Caco-2 (cell line): ENCODE measurements around the gene C5AR1. TPM values are rescaled to one million over a fixed set of nuclear protein-coding genes. Genes with fewer than 3 reads are reported as not detected.
"Not testable (repeated sequence)": the region's sequence is repeated elsewhere in the genome, so short reads cannot be mapped to it uniquely, and the experiment has no call there.

ENCODE experiments used
- BruUV-seq: library from RNA; stranded (reverse); fragments of 400-500 nt; replicated peaks from 2 replicates; lab custom pipeline; 2021; lab: Mats Ljungman, UMichigan
- CTCF ChIA-PET: fragments of 300-600 bp; sonication (Branson Sonifier 250); formaldehyde crosslinking; loops from one replicate; lab custom pipeline; 2022; ENCODE audit warnings: antibody characterized with exemption; lab: Charles Lee
- POLR2A ChIA-PET: fragments of 300-600 bp; sonication (Branson Sonifier 250); formaldehyde crosslinking; loops from one replicate; lab custom pipeline; 2022; ENCODE audit warnings: antibody characterized with exemption; lab: Charles Lee
- DNase-seq, 2 experiments: peaks; one replicate each; pipeline versions ENCODE4 v3.0.0 to v3.0.0-alpha.2; 2020 to 2022
- H3K27me3 ChIP-seq: replicated peaks from 2 replicates; pipeline ENCODE4 v1.6.0; 2011; ENCODE audit warnings: low read length; ENCODE audit not compliant: control insufficient read depth, insufficient read depth
- H3K36me3 ChIP-seq: 2 replicates; pipeline ENCODE4 v1.5.1; 2011; ENCODE audit warnings: low read length; ENCODE audit not compliant: control insufficient read depth, insufficient read depth
- H3K4me1 ChIP-seq: fragments of 250-450 bp; sonication (Bioruptor Pico); 2 replicates; pipeline ENCODE4 v1.5.1; 2020; ENCODE audit warnings: mild to moderate bottlenecking
- H3K4me3 ChIP-seq: 2 replicates; pipeline ENCODE4 v1.5.1; 2011; ENCODE audit warnings: low read depth, mild to moderate bottlenecking, control low read depth, low read length
- H3K9me3 ChIP-seq: fragments of 250-450 bp; sonication (Bioruptor Pico); 2 replicates; pipeline ENCODE4 v1.5.1; 2020; ENCODE audit warnings: mild to moderate bottlenecking, moderate library complexity
- H3K27ac Mint-ChIP-seq: one replicate; pipeline ENCODE4 v1.8.0; 2022; ENCODE audit warnings: mixed read lengths; ENCODE audit not compliant: unreplicated experiment
- H3K27me3 Mint-ChIP-seq: one replicate; pipeline ENCODE4 v1.8.0; 2022; ENCODE audit warnings: mixed read lengths; ENCODE audit not compliant: insufficient read depth, unreplicated experiment
- H3K36me3 Mint-ChIP-seq: one replicate; pipeline ENCODE4 v1.8.0; 2022; ENCODE audit warnings: mild to moderate bottlenecking, mixed read lengths; ENCODE audit not compliant: insufficient read depth, unreplicated experiment
- H3K4me1 Mint-ChIP-seq: one replicate; pipeline ENCODE4 v1.8.0; 2022; ENCODE audit warnings: low read depth, mixed read lengths; ENCODE audit not compliant: unreplicated experiment
- H3K4me3 Mint-ChIP-seq: one replicate; pipeline ENCODE4 v1.8.0; 2022; ENCODE audit warnings: mild to moderate bottlenecking, moderate library complexity, mixed read lengths; ENCODE audit not compliant: unreplicated experiment
- H3K9me3 Mint-ChIP-seq: one replicate; pipeline ENCODE4 v1.8.0; 2022; ENCODE audit warnings: mixed read lengths; ENCODE audit not compliant: unreplicated experiment
- CTCF ChIP-seq, 2 experiments: fragments of 200-600 bp in 1 of 2; IDR thresholded peaks; 1 replicate in 1 of 2; 2 replicates in 1 of 2; pipeline versions ENCODE4 v1.5.1 to v1.8.0; 2011 to 2022; ENCODE audit warnings: antibody characterized with exemption in 1 of 2, control low read depth in 1 of 2, inconsistent platforms in 1 of 2, low read depth in 1 of 2, low read length in 1 of 2, mild to moderate bottlenecking in 1 of 2, moderate library complexity in 1 of 2; ENCODE audit not compliant: insufficient read depth in 1 of 2, severe bottlenecking in 1 of 2, unreplicated experiment in 1 of 2
- intact Hi-C: fragments of 100-400 bp; cut with micrococcal nuclease; formaldehyde crosslinking; loops from one replicate; pipeline ENCODE4 v1.10.0; 2022; ENCODE audit not compliant: unreplicated experiment
- total RNA-seq: library from RNA; stranded (reverse); gene quantifications from 2 replicates; pipeline ENCODE4 v1.2.3, GENCODE V29; 2022

Gene C5AR1
- total RNA-seq, 1 experiment from 2014 or later, result 0.48 TPM

GRCh38 chr19:47363758-47364531 lies 54.3 kb downstream of the C5AR1 start:
- no peaks in the 10 kb centered on the region for H3K4me1 Mint-ChIP-seq
- no peak for TF ChIP-seq CTCF (IDR thresholded peaks at IDR 0.05; ENCODE audit: insufficient read depth in 1 of 2, low read depth in 1 of 2, low read length in 1 of 2, severe bottlenecking in 1 of 2, unreplicated experiment in 1 of 2)
- H3K9me3 Mint-ChIP-seq, result no peaks in the 10 kb centered on the region
- no peaks in the 10 kb centered on the region for H3K27me3 ChIP-seq
- no peak overlapping the region for H3K4me3 ChIP-seq
- H3K36me3 ChIP-seq, result peaks cover 2% of the 10 kb centered on the region; the same call in 1 of the 2 replicates
- DNase-seq, result peak in 1 of 2 experiments; percentile 25
- ChIA-PET CTCF (interaction anchor here (0.6 kb wide), 1 partner anchor 15 kb away, joined by 4 read pairs; no protein-coding TSS in a partner anchor), POLR2A (no interaction called here)
- H3K4me3 Mint-ChIP-seq, result no peak overlapping the region
- intact Hi-C loops, result no loop called here
- no peaks in the 10 kb centered on the region for H3K4me1 ChIP-seq
- no peak overlapping the region for H3K27ac Mint-ChIP-seq
- no peaks in the 10 kb centered on the region for H3K9me3 ChIP-seq
- peaks cover 95% of the 10 kb centered on the region for H3K36me3 Mint-ChIP-seq
- no peaks in the 10 kb centered on the region for H3K27me3 Mint-ChIP-seq
- BruUV-seq, result no TSS peak

- H3K36me3 ChIP-seq, H3K9me3 Mint-ChIP-seq, H3K4me3 Mint-ChIP-seq, BruUV-seq, H3K27me3 ChIP-seq, H3K27ac Mint-ChIP-seq, H3K4me1 ChIP-seq, H3K4me3 ChIP-seq, H3K4me1 Mint-ChIP-seq, DNase-seq, H3K27me3 Mint-ChIP-seq, H3K9me3 ChIP-seq, intact Hi-C loops: not testable (repeated sequence)
- POLR2A ChIA-PET, result interaction anchor here (0.6 kb wide), 1 partner anchor 302 kb away, joined by 3 read pairs; no protein-coding TSS in a partner anchor
- CTCF ChIA-PET, result interaction anchor here (0.5 kb wide), 1 partner anchor 63 kb away, joined by 3 read pairs; no protein-coding TSS in a partner anchor
- peaks cover 96% of the 10 kb centered on the region for H3K36me3 Mint-ChIP-seq
Measured at GRCh38 chr19:47365455-47365854, 55.8 kb downstream of the C5AR1 start.

GRCh38 chr19:47370045-47370611 lies 60.5 kb downstream of the C5AR1 start:
- no peaks in the 10 kb centered on the region for H3K4me1 Mint-ChIP-seq
- Histone ChIP-seq H3K9me3 (no peaks in the 10 kb centered on the region), H3K4me1 (no peaks in the 10 kb centered on the region), H3K36me3 (peaks cover 2% of the 10 kb centered on the region), H3K4me3 (no peak overlapping the region), H3K27me3 (no peaks in the 10 kb centered on the region)
- peaks cover 49% of the 10 kb centered on the region for H3K36me3 Mint-ChIP-seq
- no peak overlapping the region for H3K4me3 Mint-ChIP-seq
- H3K9me3 Mint-ChIP-seq, result no peaks in the 10 kb centered on the region
- intact Hi-C loops, result no loop called here
- CTCF ChIA-PET, result no interaction called here
- TF ChIP-seq CTCF (IDR thresholded peaks at IDR 0.05; ENCODE audit: insufficient read depth in 1 of 2, low read depth in 1 of 2, low read length in 1 of 2, severe bottlenecking in 1 of 2, unreplicated experiment in 1 of 2), result no peak
- no peaks in the 10 kb centered on the region for H3K27me3 Mint-ChIP-seq
- no TSS peak for BruUV-seq
- POLR2A ChIA-PET, result no interaction called here
- no peak overlapping the region for H3K27ac Mint-ChIP-seq
- no peak for DNase-seq
